ENCODE data around the gene PLD2. TPM values are rescaled to one million over a fixed set of nuclear protein-coding genes. Genes with fewer than 3 reads are reported as not detected.

PLD2 gene
- total RNA-seq, 6 experiments from 2014 or later: 8.2 to 27.3 (median 10.8) TPM

- DNase-seq (no peak), ATAC-seq (peak in 2 of 4 donors; percentile 22 to 38)
- Histone ChIP-seq H3K9me3 (no peaks in the 10 kb centered on the region), H3K27ac (no peak overlapping the region), H3K4me3 (no peak overlapping the region), H3K4me1 (no peaks in the 10 kb centered on the region), H3K36me3 (no peaks in the 10 kb centered on the region), H3K27me3 (no peaks in the 10 kb centered on the region)
- TF ChIP-seq POLR2A (IDR thresholded peaks at IDR 0.05): no peak
- no peak for TF ChIP-seq CTCF (IDR thresholded peaks at IDR 0.05)
- intact Hi-C loops (cut with DNase I): no loop called here
- 69% methylated on average over 2 of the region's 2 CpGs for WGBS (ENCODE audit: insufficient coverage, low coverage, low lambda C conversion rate, missing lambda C conversion rate)
Observed at GRCh38 chr17:4870855-4871254, 63.9 kb downstream of the PLD2 start.

DNA sequence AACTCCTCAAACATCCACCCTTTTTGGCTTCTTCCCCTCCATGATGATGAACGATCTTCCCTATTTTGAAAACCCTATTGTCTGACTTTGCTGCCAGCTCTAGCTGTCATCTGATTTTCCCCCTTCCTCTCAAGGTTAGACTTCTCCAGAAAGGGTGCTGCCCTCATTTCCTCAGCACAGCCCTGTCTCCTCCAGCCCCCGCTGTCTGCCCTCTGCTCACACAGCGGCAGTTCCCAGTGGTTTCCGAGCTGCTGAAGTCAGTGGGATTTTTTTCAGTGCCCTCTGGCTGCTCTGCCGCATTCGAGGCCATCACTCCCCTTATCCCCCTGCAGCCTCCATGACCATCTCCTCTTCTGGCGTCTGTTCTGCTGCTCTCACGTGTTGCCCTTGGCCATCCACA is 65.8 kb downstream of the PLD2 start:
- peak; percentile 67 to 86 (median 83) for ATAC-seq
- no peaks in the 10 kb centered on the region for H3K27me3 ChIP-seq
- H3K9me3 ChIP-seq: no peaks in the 10 kb centered on the region
- H3K4me1 ChIP-seq: no peaks in the 10 kb centered on the region
- H3K36me3 ChIP-seq: no peaks in the 10 kb centered on the region
- no peak for TF ChIP-seq CTCF (IDR thresholded peaks at IDR 0.05)
- TF ChIP-seq POLR2A (IDR thresholded peaks at IDR 0.05): no peak
- no peak overlapping the region for H3K4me3 ChIP-seq
- intact Hi-C loops (cut with DNase I): no loop called here
- DNase-seq: peak in 1 of 3 donors; percentile 46
- peak overlapping the region in 1 of 3 donors; percentile 16 for H3K27ac ChIP-seq
- WGBS (ENCODE audit: insufficient coverage, low coverage, low lambda C conversion rate, missing lambda C conversion rate): 41% methylated on average over 8 of the region's 8 CpGs

Other genes starting within 250 kb of the PLD2 start
- gene GGT6, start 246.6 kb upstream of the PLD2 start, total RNA-seq: under 1 TPM; 0.09 to 0.92 (median 0.27) TPM
- under 1 TPM in 3 of 6 experiments, not detected in 3; 0.12 to 0.25 (median 0.14) TPM for gene SMTNL2, start 222.6 kb upstream of the PLD2 start, total RNA-seq
- under 1 TPM in 4 of 6 experiments, not detected in 2; 0.09 to 0.53 (median 0.28) TPM for gene ALOX15, start 165.5 kb upstream of the PLD2 start, total RNA-seq
- gene PELP1, start 103.0 kb upstream of the PLD2 start, total RNA-seq: 10 to 100 TPM; 11.5 to 22.2 (median 16.1) TPM
- 10 to 100 TPM; 18.2 to 38.6 (median 23.9) TPM for gene ARRB2, start 96.5 kb upstream of the PLD2 start, total RNA-seq
- gene MED11, start 75.7 kb upstream of the PLD2 start, total RNA-seq: 10 to 100 TPM in 5 of 6 experiments, 1 to 10 TPM in 1; 10.0 to 21.1 (median 16.2) TPM
- gene ZMYND15, start 67.3 kb upstream of the PLD2 start, total RNA-seq: 1 to 10 TPM in 5 of 6 experiments, under 1 TPM in 1; 0.70 to 6.5 (median 1.9) TPM
- gene CXCL16, start 67.2 kb upstream of the PLD2 start, total RNA-seq: 10 to 100 TPM; 13.3 to 69.6 (median 31.3) TPM
- gene TM4SF5, start 35.3 kb upstream of the PLD2 start, total RNA-seq: 100 to 1,000 TPM in 3 of 6 experiments, 10 to 100 TPM in 3; 67.1 to 215 (median 112) TPM
- 10 to 100 TPM in 1 of 6 experiments, 1 to 10 TPM in 5; 3.5 to 12.3 (median 5.2) TPM for gene VMO1, start 20.8 kb upstream of the PLD2 start, total RNA-seq
- gene GLTPD2, start 18.2 kb upstream of the PLD2 start, total RNA-seq: 10 to 100 TPM; 20.6 to 97.4 (median 60.9) TPM
- 100 to 1,000 TPM in 2 of 6 experiments, 10 to 100 TPM in 4; 68.8 to 136 (median 75.7) TPM for gene PSMB6, start 11.0 kb upstream of the PLD2 start, total RNA-seq
- 10 to 100 TPM; 20.3 to 42.5 (median 28.0) TPM for gene MINK1, start 26.2 kb downstream of the PLD2 start, total RNA-seq
- 1 to 10 TPM; 1.6 to 4.0 (median 3.2) TPM for gene C17orf107, start 92.4 kb downstream of the PLD2 start, total RNA-seq
- 1 to 10 TPM; 1.4 to 2.9 (median 2.0) TPM for gene CHRNE, start 95.9 kb downstream of the PLD2 start, total RNA-seq
- under 1 TPM in 3 of 6 experiments, not detected in 3; 0.13 to 0.20 (median 0.15) TPM for gene GP1BA, start 125.1 kb downstream of the PLD2 start, total RNA-seq
- 10 to 100 TPM; 32.6 to 64.2 (median 41.0) TPM for gene SLC25A11, start 132.9 kb downstream of the PLD2 start, total RNA-seq
- gene RNF167, start 133.1 kb downstream of the PLD2 start, total RNA-seq: 10 to 100 TPM; 52.1 to 73.5 (median 57.5) TPM
- 1,000 to 10,000 TPM in 1 of 6 experiments, 100 to 1,000 TPM in 5; 221 to 1,037 (median 292) TPM for gene PFN1, start 141.4 kb downstream of the PLD2 start, total RNA-seq
- 10 to 100 TPM; 54.7 to 69.8 (median 58.7) TPM for gene ENO3, start 144.0 kb downstream of the PLD2 start, total RNA-seq
- 10 to 100 TPM; 22.3 to 33.9 (median 26.4) TPM for gene SPAG7, start 160.7 kb downstream of the PLD2 start, total RNA-seq
- gene CAMTA2, start 180.5 kb downstream of the PLD2 start, total RNA-seq: 10 to 100 TPM; 15.3 to 21.1 (median 17.7) TPM
- 1 to 10 TPM in 2 of 6 experiments, under 1 TPM in 3, not detected in 1; 0.83 to 1.3 (median 0.97) TPM for gene INCA1, start 190.4 kb downstream of the PLD2 start, total RNA-seq
- gene KIF1C, start 190.8 kb downstream of the PLD2 start, total RNA-seq: 100 to 1,000 TPM in 3 of 6 experiments, 10 to 100 TPM in 3; 59.8 to 112 (median 99.3) TPM
- under 1 TPM in 2 of 6 experiments, not detected in 4; 0.13 to 0.20 TPM for gene SLC52A1, start 228.3 kb downstream of the PLD2 start, total RNA-seq

Data from right lobe of liver (tissue), 6 donors.